Common myeloid progenitor, CD34-positive (primary cell): ENCODE data around the gene TBC1D28.
A peak's percentile ranks its signal among the peaks of the same experiment; 100 is the strongest.
"Not testable (repeated sequence)": the region's sequence is repeated elsewhere in the genome, so short reads cannot be mapped to it uniquely, and the experiment has no call there.

ENCODE experiments used
- CTCF ChIA-PET: fragments of 350-600 bp; sonication (Branson Sonifier 250); formaldehyde crosslinking; loops from one replicate; lab custom pipeline; 2021; ENCODE audit warnings: antibody characterized with exemption; lab: Charles Lee
- POLR2A ChIA-PET: fragments of 350-600 bp; sonication (Branson Sonifier 250); formaldehyde crosslinking; loops from one replicate; lab custom pipeline; 2021; ENCODE audit warnings: antibody characterized with exemption; lab: Charles Lee
- DNase-seq, 3 donors: peaks; one replicate each; pipeline versions ENCODE4 v3.0.0 to v3.0.0-alpha.2; 2013
- H3K27ac ChIP-seq, 2 experiments: 1 replicate in 1 of 2; 2 replicates in 1 of 2; pipeline ENCODE4 v1.7.0; 2013; ENCODE audit warnings: inconsistent platforms in 2 of 2, low read length in 2 of 2, mild to moderate bottlenecking in 2 of 2, low read depth in 1 of 2, moderate library complexity in 1 of 2; ENCODE audit not compliant: severe bottlenecking in 2 of 2, insufficient read depth in 1 of 2, poor library complexity in 1 of 2
- H3K27me3 ChIP-seq, 5 experiments: replicated peaks in 2 of 5; 1 replicate in 3 of 5; 2 replicates in 2 of 5; pipeline versions ENCODE4 v1.6.1 to v1.7.0; 2013; ENCODE audit warnings: low read length in 4 of 5, mild to moderate bottlenecking in 2 of 5, moderate library complexity in 2 of 5, inconsistent platforms in 1 of 5; ENCODE audit not compliant: insufficient read depth in 5 of 5, control insufficient read depth in 4 of 5
- H3K36me3 ChIP-seq, 4 experiments: 1 replicate in 2 of 4; 2 replicates in 2 of 4; pipeline versions ENCODE4 v1.6.1 to v1.7.0; 2013; ENCODE audit warnings: low read length in 3 of 4, control low read depth in 1 of 4, mild to moderate bottlenecking in 1 of 4; ENCODE audit not compliant: control insufficient read depth in 4 of 4, insufficient read depth in 4 of 4
- H3K4me1 ChIP-seq, 4 experiments: 1 replicate in 3 of 4; 2 replicates in 1 of 4; pipeline versions ENCODE4 v1.6.1 to v1.7.1; 2013; ENCODE audit warnings: low read length in 3 of 4, mild to moderate bottlenecking in 3 of 4, control low read depth in 1 of 4, inconsistent platforms in 1 of 4, moderate library complexity in 1 of 4; ENCODE audit not compliant: control insufficient read depth in 4 of 4, insufficient read depth in 4 of 4; ENCODE audit errors: control extremely low read depth in 1 of 4
- H3K4me3 ChIP-seq, 7 experiments: 1 replicate in 4 of 7; 2 replicates in 3 of 7; pipeline versions ENCODE4 v1.5.1 to v1.7.0; 2013; ENCODE audit warnings: mild to moderate bottlenecking in 7 of 7, low read length in 6 of 7, moderate library complexity in 6 of 7, inconsistent platforms in 2 of 7, low read depth in 2 of 7, control low read depth in 1 of 7; ENCODE audit not compliant: insufficient read depth in 4 of 7, control insufficient read depth in 1 of 7; ENCODE audit errors: extremely low read depth in 1 of 7
- H3K9me3 ChIP-seq, 5 experiments: 1 replicate in 4 of 5; 2 replicates in 1 of 5; pipeline versions ENCODE4 v1.6.1 to v1.7.1; 2013; ENCODE audit warnings: low read length in 4 of 5, mild to moderate bottlenecking in 2 of 5, inconsistent platforms in 1 of 5, low read depth in 1 of 5, moderate library complexity in 1 of 5; ENCODE audit not compliant: control insufficient read depth in 4 of 5, insufficient read depth in 2 of 5; ENCODE audit errors: control extremely low read depth in 1 of 5
- WGBS: methylation state at CpG from one replicate; pipeline ENCODE4 v1.1.5; 2013; ENCODE audit not compliant: insufficient coverage; 5-methylcytosine and 5-hydroxymethylcytosine counted together

TBC1D28 gene

GRCh38 chr17:18636237-18636636 is 8.0 kb downstream of the TBC1D28 start:
- H3K9me3 ChIP-seq, H3K4me3 ChIP-seq, H3K4me1 ChIP-seq, CTCF ChIA-PET, POLR2A ChIA-PET, H3K36me3 ChIP-seq, H3K27ac ChIP-seq: not testable (repeated sequence)
- 28% methylated on average over 4 of the region's 7 CpGs for WGBS
- peaks cover 0 to 24% (median 3%) of the 10 kb centered on the region in 5 experiments for H3K27me3 ChIP-seq
- DNase-seq: peak in 2 of 3 donors; percentile 28 to 35

DNA sequence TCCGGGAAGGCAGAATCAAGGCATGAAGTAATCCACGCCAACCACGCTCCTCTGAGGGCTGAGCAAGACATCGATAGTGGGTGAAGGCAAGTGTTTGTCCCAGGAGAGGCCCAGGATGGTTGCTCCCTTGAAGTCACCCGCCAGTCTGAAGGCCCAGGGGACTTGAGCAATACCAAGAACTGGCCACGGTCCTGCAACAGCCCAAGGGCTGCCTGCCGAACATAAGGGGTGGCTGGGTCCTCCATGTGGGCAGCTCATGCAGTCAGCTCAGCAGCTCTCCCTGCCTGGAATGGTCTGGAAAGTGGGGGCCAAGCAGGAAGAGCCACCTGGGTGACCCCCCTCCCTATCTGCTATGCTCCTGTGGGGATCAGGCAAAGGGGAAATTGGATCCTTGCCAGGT is 8.4 kb downstream of the TBC1D28 start:
- H3K27me3 ChIP-seq: peaks cover 0 to 24% (median 3%) of the 10 kb centered on the region in 5 experiments
- H3K27ac ChIP-seq, H3K4me1 ChIP-seq, H3K4me3 ChIP-seq, H3K36me3 ChIP-seq, H3K9me3 ChIP-seq, DNase-seq, POLR2A ChIA-PET, CTCF ChIA-PET: not testable (repeated sequence)
- WGBS: 82% methylated on average over 3 of the region's 7 CpGs

DNA sequence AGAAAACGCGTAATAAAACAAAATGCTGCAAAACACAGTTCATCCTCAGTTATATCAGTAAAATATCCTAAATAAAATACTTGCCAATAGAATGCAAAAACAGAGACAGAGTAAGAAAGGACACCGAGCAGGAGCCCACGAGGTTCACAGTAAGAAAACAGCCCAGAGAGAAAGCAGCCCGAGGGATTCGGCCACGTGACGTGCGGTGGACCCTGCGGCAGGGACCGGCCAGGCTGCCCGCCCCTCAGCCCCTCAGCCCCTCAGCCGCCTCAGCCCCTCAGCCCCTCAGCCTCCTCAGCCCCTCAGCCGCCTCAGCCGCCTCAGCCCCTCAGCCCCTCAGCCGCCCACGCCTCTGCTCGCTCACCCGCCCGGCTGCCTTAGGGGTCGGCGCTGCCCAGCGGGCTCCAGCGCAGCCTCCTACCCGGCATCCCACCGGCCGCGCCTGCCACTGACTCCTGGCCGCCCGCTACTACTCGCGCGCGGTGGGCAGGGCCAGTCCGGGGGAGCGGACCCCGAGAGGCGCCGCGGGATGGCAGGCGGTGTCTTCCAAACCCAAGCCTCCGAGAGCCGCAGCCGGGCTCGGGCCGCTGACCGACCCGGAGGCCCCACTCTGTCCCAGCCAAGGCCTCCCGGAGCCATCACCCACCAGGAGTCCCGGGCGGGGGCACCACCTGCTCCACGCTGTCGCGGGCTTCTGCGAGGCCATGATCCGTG is 9.5 kb downstream of the TBC1D28 start:
- DNase-seq: peak in 1 of 3 donors; percentile 15
- Histone ChIP-seq H3K4me3 (peak overlapping the region in 2 of 7 experiments; percentile 19), H3K27me3 (peaks cover 0 to 24% (median 3%) of the 10 kb centered on the region in 5 experiments)
- CTCF ChIA-PET, H3K27ac ChIP-seq, POLR2A ChIA-PET, H3K36me3 ChIP-seq, H3K9me3 ChIP-seq, H3K4me1 ChIP-seq: not testable (repeated sequence)
- 14% methylated on average over 28 of the region's 56 CpGs for WGBS

DNA sequence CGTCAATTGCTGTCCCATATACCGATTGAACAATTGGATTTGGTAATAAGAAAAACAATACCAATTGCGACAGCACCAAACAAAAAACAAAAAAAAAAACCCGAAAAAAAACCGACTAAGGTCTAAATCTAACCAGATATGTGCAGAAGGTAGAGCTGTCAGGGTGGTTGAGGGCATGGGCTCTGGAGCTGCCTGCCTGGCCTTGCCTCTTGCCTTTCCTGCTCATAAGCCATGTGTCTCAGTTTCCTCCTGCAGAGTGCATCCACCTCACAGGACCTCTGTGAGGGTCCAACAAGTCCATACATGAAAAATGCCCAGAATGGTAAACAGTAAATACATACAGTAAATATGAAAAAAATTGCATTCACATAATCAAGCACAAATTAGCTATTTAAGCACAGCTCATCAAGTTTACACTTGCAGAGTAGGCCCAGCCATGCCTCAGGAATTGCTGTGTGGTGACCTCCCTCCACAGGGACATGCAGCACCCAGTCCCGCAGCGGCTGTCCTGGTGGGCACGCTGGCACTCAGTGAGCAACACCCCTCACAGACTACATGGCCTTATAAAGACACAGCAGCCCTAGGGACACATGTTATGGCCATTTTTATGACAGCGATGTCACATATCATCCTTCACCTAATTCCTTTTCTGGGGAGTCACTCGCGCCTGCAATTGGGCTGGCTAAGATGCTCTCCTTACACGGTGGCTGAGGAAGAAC is 17.9 kb downstream of the TBC1D28 start:
- Histone ChIP-seq H3K36me3 (no peaks in the 10 kb centered on the region), H3K27ac (no peak overlapping the region), H3K27me3 (no peaks in the 10 kb centered on the region), H3K9me3 (no peaks in the 10 kb centered on the region), H3K4me1 (peaks cover 0 to 4% (median 3%) of the 10 kb centered on the region in 4 experiments), H3K4me3 (peak overlapping the region in 3 of 7 experiments; percentile 39 to 58 (median 42))
- no peak for DNase-seq
- ChIA-PET POLR2A (no interaction called here), CTCF (interaction anchor here (0.6 to 1.2 kb wide), 4 partner anchors 119 to 323 kb away, joined by 3 read pairs; no protein-coding TSS in a partner anchor)
- 94% methylated on average over 4 of the region's 12 CpGs for WGBS

DNA sequence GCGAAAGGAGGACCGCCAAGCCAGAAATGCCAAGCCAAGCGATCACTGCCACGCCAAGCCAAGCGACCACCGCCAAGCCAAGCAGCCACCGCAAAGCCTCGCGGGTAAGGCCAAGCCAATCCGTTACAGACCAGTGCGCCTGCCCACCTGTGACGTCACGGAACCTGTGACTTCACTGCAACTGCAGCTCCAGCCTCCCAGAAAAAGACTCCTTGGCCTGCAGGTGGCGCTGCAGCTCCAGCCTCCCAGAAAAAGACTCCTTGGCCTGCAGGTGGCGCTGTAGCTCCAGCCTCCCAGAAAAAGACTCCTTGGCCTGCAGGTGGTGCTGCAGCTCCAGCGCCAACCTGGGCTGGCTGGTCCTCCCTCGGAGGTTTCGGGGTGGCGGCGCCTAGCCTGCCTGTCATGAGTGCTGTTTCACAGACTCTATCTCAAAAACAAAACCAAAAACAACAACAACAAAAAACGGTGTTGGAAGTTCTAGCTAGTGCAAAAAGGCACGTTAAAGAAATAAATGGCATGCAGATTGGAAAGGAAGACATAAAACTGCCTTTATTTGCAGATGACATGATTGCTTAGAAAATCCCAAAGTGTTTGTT is 18.6 kb downstream of the TBC1D28 start:
- H3K36me3 ChIP-seq, H3K9me3 ChIP-seq, POLR2A ChIA-PET, H3K4me1 ChIP-seq, H3K27me3 ChIP-seq, H3K27ac ChIP-seq: not testable (repeated sequence)
- H3K4me3 ChIP-seq: peak overlapping the region in 5 of 7 experiments; percentile 35 to 67 (median 42)
- CTCF ChIA-PET: interaction anchor here (0.6 to 1.2 kb wide), 4 partner anchors 119 to 324 kb away, joined by 3 read pairs; no protein-coding TSS in a partner anchor
- peak; percentile 89 to 95 (median 90) for DNase-seq
- 0% methylated on average over 3 of the region's 22 CpGs for WGBS

DNA sequence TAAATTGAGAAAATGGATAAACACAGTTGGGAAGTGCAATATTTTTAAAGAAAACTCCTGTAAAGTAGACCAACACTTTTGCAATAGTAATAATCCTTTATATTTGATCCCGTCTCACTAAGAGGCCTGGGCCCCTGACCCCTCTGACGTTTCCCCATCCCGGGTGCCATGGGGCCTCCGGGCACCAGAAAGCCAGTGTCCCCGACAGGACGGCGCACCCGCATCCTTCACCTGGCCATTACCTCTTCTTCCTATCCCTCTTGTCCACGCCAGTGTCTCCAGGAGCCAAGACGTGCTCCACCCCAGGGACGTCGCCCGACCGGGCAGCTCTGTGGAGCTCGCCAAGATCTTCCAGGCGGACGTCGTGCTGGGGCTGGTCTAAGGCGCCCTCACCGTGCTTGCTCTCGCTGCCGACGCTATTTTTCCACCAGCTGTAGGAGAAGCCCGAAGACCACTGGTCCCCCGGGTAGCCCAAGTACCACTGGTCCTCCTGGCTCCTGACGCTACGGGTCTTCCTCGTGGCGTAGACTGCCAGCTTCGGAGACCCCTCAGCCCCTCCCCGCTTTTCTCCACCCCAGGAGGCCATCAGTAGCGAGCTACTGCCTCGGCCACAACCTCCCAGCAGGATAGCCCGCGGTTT is 19.2 kb downstream of the TBC1D28 start:
- POLR2A ChIA-PET, H3K9me3 ChIP-seq, H3K27ac ChIP-seq, H3K4me1 ChIP-seq, H3K27me3 ChIP-seq, H3K36me3 ChIP-seq: not testable (repeated sequence)
- CTCF ChIA-PET: interaction anchor here (1.2 kb wide), 1 partner anchor 325 kb away, joined by 3 read pairs; no protein-coding TSS in a partner anchor
- peak overlapping the region in 4 of 7 experiments; percentile 35 to 67 (median 48) for H3K4me3 ChIP-seq
- 50% methylated on average over 3 of the region's 35 CpGs for WGBS
- DNase-seq: peak in 2 of 3 donors; percentile 36 to 38
